NCI-H146 treated with DMSO at 0.1 percent for 48 hours (cell line): ENCODE results near the gene STUM.
A peak's percentile ranks its signal among the peaks of the same experiment; 100 is the strongest.
"Not testable (repeated sequence)": the region's sequence is repeated elsewhere in the genome, so short reads cannot be mapped to it uniquely, and the experiment has no call there.

ENCODE experiments used
- DNase-seq: peaks from one replicate; lab custom pipeline; 2025; ENCODE audit not compliant: unreplicated experiment; lab: John Stamatoyannopoulos, UW

The STUM gene

GRCh38 chr1:226635456-226635941, 86.9 kb downstream of the STUM start:
- no peak for DNase-seq

DNA sequence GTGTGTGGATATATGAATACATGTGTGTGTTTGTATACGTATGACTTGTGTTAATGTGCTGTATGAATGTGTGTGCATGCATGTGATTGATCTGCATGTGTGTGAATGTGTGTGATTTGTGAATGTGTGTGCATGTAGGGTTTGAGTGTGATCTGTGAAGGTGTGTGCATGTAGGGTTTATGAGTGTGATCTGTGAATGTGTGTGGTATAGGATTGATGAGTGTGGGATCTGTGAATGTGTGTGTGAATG, 88.2 kb downstream of the STUM start:
- DNase-seq: no peak

DNA sequence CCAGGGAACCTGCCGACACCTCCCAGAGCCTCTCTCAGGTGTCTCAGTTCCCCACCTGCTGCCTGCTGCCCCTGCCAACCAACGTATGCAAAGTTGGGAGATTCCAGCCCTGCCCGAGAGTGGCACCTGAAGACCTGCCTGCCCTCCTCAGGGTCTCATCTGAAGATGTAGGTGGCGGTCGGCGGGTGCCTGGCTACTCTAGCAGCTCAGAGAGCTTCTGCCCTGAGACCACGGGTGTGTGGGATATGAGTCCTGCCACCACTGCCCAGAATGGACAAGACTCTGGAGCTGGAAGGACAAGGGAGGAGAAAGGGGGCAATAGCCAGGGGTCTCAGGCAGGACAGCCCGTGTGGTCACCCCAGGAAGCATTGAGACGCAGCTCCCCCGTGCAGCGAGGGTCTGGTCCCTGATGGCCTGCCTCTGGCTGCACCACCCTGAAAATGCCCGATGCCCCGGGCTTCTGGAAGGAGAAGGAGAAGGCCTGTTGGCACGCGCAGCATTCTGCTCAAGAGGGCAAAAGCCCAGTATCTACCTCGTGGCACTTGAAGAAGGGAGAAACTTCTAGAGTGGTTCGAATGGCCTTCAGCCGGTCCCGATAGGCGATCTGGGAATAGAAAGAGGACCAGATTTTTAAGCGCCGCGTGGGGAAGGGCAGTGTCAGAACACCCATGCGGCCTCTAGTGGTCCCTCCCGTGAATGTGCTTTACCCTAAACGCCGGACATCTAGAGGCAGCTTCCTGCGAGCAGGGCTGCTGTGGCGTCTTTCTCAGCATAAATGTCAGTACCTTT, 88.8 kb downstream of the STUM start:
- no peak for DNase-seq

DNA sequence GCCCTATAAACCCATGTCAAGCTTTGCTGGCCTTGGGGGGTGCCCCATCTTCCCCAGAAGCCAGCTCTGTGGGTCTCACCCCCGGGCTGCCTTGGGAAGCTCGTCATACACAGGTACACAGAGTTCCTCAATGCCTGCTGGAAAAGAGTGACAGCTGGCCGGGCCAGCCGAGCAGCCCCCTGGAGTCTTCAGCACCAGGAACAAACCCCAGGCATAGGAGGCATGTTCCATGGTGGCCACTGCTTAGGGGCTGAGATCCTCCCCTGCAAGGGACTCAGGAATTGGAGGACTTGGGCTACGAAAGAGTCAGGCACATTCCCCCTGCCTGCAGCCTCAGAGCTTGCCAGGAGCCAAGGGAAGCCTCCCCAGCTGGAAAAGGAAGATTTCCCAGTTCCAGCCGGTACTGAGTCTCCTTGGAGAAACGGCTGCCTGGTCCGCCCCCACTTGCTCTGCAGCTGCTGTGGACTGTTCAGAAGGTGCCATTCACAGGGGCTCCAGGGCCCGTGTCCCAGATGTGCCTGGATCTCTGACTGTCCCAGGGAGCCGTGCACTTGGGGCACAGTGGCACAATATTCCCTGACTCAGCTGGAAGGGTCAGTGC, 89.5 kb downstream of the STUM start:
- no peak for DNase-seq

GRCh38 chr1:226638608-226639007, 90.0 kb downstream of the STUM start:
- no peak for DNase-seq

DNA sequence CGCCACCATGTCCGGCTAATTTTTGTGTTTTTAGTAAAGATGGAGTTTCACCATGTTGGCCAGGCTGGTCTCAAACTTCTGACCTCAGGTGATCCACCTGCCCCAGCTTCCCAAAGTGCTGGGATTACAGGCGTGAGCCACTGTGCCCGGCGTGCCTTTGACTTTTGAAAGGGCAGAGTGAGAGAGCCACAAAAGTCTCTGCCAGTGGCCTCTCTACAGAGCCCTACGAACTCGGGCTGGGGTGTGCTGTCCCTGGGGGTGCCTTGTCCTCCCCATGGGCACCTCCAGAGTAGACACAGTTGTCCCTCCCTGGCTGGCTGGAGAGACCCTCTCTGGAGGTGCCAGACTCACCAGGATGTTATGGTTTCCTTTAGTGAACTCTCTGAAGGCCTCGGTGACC, 90.6 kb downstream of the STUM start:
- not testable (repeated sequence) for DNase-seq

DNA sequence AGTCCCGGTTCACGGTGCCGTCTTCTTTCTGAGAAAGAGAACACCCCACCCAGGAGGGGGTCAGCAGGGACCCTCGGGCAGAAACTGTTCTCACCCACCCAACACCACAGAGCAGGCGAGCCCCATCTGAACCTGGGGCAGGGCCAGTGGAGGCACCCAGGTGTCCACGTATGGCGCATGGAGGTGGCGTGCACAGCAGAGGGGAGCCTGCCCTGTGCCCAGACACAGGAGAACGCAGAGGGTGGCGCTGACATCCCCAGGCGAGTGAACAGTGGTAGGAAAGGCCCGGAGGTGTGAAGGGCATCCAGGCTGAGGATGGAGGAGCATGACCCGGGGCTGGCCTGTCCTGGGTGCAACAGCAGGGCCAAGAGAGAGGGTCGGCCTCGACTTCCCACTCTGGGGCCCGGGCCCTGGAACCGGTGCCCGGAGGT, 91.1 kb downstream of the STUM start:
- DNase-seq: no peak

DNA sequence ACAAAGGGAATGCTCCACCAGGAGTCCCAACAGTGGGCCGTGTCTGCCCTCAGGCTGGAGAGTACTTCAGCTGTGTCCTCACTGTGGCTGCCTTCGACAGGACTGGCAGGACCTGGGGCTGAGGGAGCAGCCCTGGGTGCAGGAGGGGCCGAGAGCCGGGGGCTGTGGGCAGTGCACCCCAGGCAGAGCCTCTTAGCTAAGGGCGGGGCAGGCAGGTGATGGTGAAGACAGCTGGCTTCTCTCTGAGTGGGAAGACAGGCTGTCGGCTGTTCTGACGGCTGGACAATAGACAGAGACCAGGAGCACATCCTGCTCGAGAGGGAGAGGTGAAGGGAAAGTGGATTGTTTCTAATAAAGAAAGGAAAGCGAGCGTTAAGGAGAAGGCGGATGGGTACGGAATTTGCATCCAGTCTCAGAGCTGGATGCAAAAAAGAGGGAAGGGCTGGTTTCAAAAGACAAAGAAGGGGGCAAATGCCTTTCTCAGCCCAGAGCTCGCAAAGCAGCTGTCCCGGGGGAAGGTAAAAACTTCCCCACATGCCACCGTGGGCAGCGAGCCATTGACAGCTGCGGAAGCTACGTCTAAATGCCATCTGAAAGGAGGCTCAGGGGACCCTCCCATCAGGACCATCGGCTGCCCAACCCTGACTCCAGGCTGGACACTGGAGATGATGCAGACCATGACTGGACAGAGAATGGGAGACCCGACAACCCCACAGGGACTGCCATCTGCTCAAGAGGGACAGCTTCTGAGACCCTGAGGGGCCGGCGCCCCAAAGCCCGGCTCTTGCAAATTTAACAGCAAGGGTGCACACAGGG, 92.0 kb downstream of the STUM start:
- peak; percentile 48 for DNase-seq

DNA sequence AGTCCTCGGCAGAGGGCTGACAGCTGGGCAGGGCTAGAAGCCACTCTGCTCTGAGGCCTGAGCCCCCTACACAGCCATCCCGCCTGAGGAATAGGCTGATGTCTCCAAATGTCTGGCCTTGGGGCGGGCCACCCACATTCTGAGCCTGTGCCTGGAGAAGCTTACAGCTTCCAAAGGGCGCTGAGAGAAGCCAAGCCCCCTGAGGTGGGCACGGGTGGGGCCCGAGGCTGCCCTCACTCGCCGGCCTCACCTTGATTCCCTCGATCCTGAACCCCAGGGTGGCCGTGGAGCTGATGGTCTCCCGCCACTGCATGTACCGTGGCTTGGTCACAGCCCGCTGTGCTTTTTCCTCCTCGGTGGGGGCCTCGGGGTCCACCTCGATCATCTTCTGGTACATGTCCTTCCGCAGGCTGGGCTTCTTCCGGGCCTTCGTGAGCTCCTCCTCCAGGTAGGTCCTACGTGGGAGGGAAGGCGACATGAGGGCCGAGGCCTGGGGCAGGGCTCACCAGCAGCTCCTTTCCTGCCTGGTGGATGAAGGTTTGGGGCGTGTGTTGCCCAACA, 93.2 kb downstream of the STUM start:
- DNase-seq: no peak

DNA sequence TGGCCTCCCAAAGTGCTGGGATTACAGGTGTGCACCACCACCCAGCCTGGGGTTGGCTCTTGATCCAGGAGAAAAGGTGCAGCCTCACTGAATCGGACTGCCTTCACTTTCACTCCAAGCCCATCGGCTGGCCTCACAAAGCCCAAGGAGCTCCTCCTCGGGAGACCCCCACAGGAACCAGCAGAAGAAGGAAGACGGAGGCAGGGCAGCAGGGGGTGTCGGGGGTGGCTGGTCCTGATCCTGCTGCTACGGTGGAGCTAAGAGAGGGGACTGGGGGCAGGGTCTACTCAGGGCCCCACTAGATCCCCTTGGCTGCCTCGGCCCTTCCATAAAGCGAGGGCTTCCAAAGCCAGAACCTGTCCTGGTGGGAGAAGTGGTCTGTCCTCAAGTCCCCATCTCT, 93.9 kb downstream of the STUM start:
- no peak for DNase-seq

DNA sequence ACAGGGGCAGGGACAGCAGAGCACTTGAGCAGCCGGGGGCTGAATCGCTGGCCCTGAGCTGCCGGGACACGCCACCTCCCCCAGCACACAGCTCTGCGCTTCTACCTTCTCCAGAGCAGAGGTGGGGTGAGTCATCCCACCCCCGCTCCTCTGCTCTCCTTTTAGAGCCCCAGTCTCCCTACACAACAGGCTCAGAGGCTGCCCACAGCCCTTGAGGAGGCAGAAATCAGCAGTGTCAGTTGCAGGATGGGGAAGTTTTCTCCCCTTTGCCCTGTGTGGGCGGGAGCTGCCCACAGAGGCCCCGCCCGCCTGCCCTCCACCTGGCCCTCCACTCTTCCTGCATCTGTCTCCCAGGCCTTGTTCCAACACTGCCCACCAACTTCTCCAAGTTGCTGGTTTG, 94.6 kb downstream of the STUM start:
- no peak for DNase-seq

DNA sequence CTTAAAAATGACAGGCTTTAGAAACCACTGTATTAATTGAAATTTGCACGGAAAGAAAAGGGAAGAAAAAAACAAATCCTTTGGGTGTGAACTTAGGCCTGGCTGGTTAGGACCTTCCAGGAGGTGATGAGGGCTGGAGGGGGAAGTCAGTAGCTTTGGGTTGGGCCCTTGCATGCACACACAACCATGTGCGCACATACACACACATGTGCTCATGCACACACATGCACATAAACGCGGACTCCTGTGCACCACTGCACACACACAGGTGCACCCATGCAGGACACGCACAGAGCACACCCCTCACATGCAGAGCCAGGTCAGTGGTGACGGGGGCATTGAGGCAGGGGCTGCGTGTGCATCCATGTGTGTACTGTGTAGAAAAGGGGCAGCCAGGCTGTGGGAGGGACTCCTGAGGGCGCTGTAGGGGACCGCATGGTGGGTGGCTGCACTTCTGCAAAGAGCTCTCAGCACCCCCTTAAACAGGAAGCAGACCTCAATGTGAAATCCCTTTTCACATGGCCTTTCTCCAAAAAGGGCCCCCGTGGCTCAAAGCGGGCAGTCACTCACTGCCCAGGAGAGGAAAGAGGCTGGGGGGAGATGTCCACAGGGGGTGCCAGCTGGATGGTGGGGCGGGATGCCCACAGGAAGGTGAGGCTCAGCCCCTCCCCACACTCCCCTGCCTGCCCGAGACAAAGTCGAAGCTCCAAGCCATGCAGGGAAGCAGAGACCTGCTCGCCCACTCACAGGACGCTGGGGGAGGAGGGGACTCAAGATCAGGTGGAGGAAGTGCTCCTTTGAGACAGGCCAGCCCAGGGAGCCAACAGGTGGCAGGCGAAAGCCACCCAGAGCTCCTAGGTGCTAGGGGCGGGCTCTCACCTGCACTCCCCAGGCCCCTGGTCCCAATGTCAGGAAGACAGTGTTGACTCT, 95.3 kb downstream of the STUM start:
- no peak for DNase-seq

- DNase-seq: no peak
Measured at GRCh38 chr1:226644541-226645176, 96.1 kb downstream of the STUM start.

- no peak for DNase-seq
Measured at GRCh38 chr1:226645279-226645976, 96.9 kb downstream of the STUM start.

DNA sequence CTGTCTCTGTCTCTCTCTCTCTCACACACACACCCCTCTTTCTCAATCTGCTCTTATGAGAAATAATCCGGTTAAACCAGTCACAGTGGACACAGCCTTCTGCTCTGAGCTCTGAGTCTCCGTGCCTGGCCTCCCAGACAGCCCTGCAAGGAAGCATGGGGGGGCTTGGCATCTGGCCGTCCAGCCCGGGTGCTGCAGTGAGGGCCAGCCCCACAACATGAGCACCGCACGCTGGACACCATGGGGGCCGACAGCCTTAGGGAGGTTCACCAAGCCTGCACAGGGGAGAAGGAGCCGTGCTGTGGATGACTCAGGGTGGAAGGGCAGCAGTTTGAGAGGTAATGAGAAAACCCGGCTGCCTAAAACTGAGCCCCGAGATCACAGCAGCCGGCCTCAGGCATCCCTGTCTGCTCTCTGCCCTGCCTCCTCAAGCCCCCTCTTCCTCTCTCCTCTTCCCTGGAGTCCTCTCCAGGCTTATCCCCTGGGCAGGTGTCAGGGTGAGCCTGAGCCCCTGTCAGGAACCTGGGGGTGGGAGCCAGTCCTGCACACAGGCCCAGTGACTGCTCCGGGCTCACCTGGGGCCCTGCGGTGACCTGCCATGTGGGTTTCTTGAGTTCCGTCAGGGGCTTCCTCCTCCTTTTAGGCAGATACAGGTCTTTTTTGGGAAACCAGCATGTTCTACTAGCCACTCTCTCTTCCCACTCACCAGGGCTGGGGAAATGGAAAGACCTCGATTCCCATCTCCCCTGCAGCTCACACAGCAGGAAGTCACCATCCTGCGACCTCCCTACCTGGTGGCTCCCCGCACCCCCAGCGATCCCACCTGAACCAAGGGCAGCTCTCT, 97.7 kb downstream of the STUM start:
- no peak for DNase-seq

GRCh38 chr1:226646870-226647449, 98.4 kb downstream of the STUM start:
- no peak for DNase-seq

DNA sequence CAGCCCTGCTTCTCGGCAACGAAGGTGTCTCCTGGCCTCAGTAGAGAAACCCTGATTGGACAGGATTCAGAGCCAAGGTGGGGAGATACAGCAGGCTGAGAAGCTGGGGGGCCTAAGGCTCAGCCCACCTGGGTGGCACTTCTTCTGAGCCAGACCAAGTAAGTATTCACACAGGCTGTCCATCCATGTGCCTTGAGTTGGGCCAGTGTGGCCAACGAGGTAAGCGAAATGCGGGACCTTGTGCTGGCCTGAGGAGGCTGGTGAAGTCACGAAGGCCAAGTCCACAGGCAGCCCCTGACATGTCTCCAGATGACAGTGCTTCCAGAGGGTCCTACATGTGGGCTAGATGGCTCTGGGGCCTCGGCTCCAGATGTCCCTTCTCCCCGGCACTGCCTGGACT, 99.2 kb downstream of the STUM start:
- DNase-seq: no peak

DNA sequence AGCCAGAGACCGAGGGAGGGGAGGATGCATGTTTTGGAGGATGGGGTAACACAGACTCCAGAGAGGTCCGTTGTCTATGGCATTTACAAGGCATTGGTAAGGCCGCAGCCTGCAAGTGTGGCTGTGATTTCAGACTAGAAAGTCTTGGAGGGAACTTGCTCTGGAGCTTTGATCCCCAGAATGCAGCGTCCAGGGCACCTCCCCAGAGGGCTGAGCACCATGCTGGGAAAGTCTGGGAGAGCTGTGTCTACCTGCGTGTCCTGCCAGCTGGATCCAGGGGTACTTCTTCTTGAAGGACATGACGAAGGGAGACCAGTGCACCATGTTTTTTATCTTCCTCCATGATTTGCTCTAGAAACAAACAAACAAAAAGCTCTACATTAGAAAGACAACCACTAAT, 99.9 kb downstream of the STUM start:
- DNase-seq: no peak
